OCI-LY7 (cell line): Measurements from ENCODE around the gene EPO. TPM values are rescaled to one million over a fixed set of nuclear protein-coding genes. Genes with fewer than 3 reads are reported as not detected.
A peak's percentile ranks its signal among the peaks of the same experiment; 100 is the strongest.

Experiments
- BruUV-seq: library from RNA; stranded (reverse); fragments of 400-500 nt; replicated peaks from 2 replicates; lab custom pipeline; 2021; lab: Mats Ljungman, UMichigan
- CTCF ChIA-PET: fragments of 300-600 bp; sonication (Branson Sonifier 250); formaldehyde crosslinking; loops from one replicate; lab custom pipeline; 2022; ENCODE audit warnings: antibody characterized with exemption; ENCODE audit not compliant: unreplicated experiment; lab: Charles Lee
- POLR2A ChIA-PET: fragments of 300-600 bp; sonication (Branson Sonifier 250); formaldehyde crosslinking; loops from one replicate; lab custom pipeline; 2022; ENCODE audit warnings: antibody characterized with exemption; lab: Charles Lee
- DNase-seq: peaks from one replicate; pipeline ENCODE4 v3.0.0-alpha.2; 2015; ENCODE audit warnings: low spot score
- H2AFZ ChIP-seq: fragments of 200-600 bp; sonication (generic), shearing (Covaris generic); 2 replicates; pipeline ENCODE4 v1.6.1; 2014; ENCODE audit warnings: mild to moderate bottlenecking, antibody characterized with exemption, low read length, moderate library complexity
- H3K27ac ChIP-seq: fragments of 200-600 bp; sonication (generic); 2 replicates; pipeline ENCODE4 v1.5.1; 2014; ENCODE audit warnings: mixed run types, low read depth, mild to moderate bottlenecking, moderate library complexity, low read length, inconsistent platforms; ENCODE audit not compliant: poor library complexity, severe bottlenecking
- H3K36me3 ChIP-seq: fragments of 200-600 bp; sonication (generic); 2 replicates; pipeline ENCODE4 v1.6.1; 2014; ENCODE audit warnings: mild to moderate bottlenecking, antibody characterized with exemption, low read length, moderate library complexity, mixed read lengths; ENCODE audit not compliant: insufficient read depth
- H3K4me1 ChIP-seq: fragments of 200-600 bp; sonication (generic); 2 replicates; pipeline ENCODE4 v1.5.1; 2014; ENCODE audit warnings: mild to moderate bottlenecking, low read length; ENCODE audit not compliant: insufficient read depth, poor library complexity, severe bottlenecking
- H3K4me2 ChIP-seq: fragments of 200-600 bp; sonication (generic); 2 replicates; pipeline ENCODE4 v1.6.1; 2014; ENCODE audit warnings: mild to moderate bottlenecking, low read length
- H3K4me3 ChIP-seq: fragments of 200-600 bp; sonication (generic); 2 replicates; pipeline ENCODE4 v1.5.1; 2014; ENCODE audit warnings: mild to moderate bottlenecking, low read depth, low read length; ENCODE audit not compliant: poor library complexity, severe bottlenecking
- H3K79me2 ChIP-seq: fragments of 200-600 bp; sonication (generic); 2 replicates; pipeline ENCODE4 v1.6.1; 2016; ENCODE audit warnings: low read depth, mild to moderate bottlenecking, low read length, moderate library complexity, mixed read lengths; ENCODE audit not compliant: insufficient read depth
- H3K9me2 ChIP-seq: fragments of 200-600 bp; sonication (generic); 2 replicates; pipeline ENCODE4 v1.6.1; 2016; ENCODE audit warnings: mild to moderate bottlenecking, low read length, mixed read lengths; ENCODE audit not compliant: insufficient read depth
- H3K9me3 ChIP-seq: fragments of 200-600 bp; sonication (generic); 2 replicates; pipeline ENCODE4 v1.6.1; 2014; ENCODE audit warnings: mild to moderate bottlenecking, mixed run types, low read length, mixed read lengths
- H4K20me1 ChIP-seq: fragments of 200-600 bp; sonication (generic); 2 replicates; pipeline ENCODE4 v1.6.1; 2014; ENCODE audit warnings: mild to moderate bottlenecking, antibody characterized with exemption, low read length, moderate library complexity, mixed read lengths; ENCODE audit not compliant: insufficient read depth
- EZH2phosphoT487 ChIP-seq: fragments of 200-600 bp; sonication (generic); IDR thresholded peaks from 2 replicates; pipeline ENCODE4 v1.6.1; 2018; ENCODE audit warnings: low read depth, borderline replicate concordance, mild to moderate bottlenecking, mixed run types, antibody characterized with exemption, low read length, moderate library complexity, mixed read lengths
- intact Hi-C: fragments of 100-400 bp; cut with micrococcal nuclease; formaldehyde crosslinking; loops from one replicate; pipeline ENCODE4 v1.10.0; 2022; ENCODE audit not compliant: unreplicated experiment
- total RNA-seq, 2 experiments: library from RNA; depleted of rRNA in 1 of 2; stranded (reverse); fragments of >200 nt in 1 of 2; shearing (Covaris generic) in 1 of 2; gene quantifications; 2 replicates each; pipeline ENCODE4 v1.2.3, GENCODE V29; 2014 to 2022
- TF ChIP-seq, protein P1 (sequence below): fragments of 200-600 bp; sonication (generic); conservative IDR thresholded peaks from 2 replicates; pipeline ENCODE4 v1.5.1; 2014; ENCODE audit warnings: mild to moderate bottlenecking, antibody characterized with exemption, low read length, moderate library complexity, mixed read lengths

EPO gene
- total RNA-seq, 2 experiments from 2014 or later: 0.13 TPM; not detected in 1

DNA sequence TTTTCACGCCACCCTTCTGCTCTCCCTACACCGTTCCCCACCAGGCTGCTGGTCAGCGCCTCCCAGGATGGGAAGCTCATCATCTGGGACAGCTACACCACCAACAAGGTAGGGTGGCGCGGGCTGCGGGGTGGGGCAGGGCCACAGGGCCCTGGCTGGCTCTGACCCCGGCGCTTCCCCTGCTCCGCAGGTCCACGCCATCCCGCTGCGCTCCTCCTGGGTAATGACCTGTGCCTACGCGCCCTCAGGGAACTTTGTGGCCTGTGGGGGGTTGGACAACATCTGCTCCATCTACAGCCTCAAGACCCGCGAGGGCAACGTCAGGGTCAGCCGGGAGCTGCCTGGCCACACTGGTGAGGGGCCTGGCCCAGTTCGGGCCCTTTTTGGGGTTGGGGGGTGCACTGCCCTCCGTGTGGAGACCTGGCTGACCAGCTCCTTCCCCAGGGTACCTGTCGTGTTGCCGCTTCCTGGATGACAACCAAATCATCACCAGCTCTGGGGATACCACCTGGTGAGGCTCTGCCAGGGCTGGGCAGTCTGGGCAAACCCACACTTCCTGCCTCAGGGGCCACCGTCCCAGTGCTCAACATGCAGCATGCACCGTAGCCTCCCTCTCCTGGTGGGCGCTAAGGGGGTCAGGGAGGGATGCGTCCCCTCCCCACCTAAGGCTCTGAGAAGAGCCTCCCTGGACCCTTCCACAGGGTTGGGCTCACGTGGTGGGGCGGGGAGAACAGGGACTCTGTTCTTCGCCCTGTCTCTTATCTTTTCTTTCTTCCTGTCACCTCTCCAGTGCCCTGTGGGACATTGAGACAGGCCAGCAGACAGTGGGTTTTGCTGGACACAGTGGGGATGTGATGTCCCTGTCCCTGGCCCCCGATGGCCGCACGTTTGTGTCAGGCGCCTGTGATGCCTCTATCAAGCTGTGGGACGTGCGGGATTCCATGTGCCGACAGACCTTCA is 42.7 kb upstream of the EPO start:
- no peaks in the 10 kb centered on the region for H3K9me2 ChIP-seq
- H3K36me3 ChIP-seq: peaks cover 64% of the 10 kb centered on the region
- peaks cover 8% of the 10 kb centered on the region; the same call in 1 of the 2 replicates for H3K79me2 ChIP-seq
- no peak overlapping the region for H3K4me2 ChIP-seq
- no peak overlapping the region for H3K27ac ChIP-seq
- no peak overlapping the region for H2AFZ ChIP-seq
- 0 out of 2 replicates have a peak, but pooled peaks cover 4% of the 10 kb centered on the region for H4K20me1 ChIP-seq
- H3K4me3 ChIP-seq: no peak overlapping the region
- ChIA-PET CTCF (interaction anchor here (0.6 kb wide), 1 partner anchor 9 kb away, joined by 4 read pairs; no protein-coding TSS in a partner anchor), POLR2A (interaction anchor here (0.6 kb wide), 1 partner anchor 635 kb away, joined by 6 read pairs; no protein-coding TSS in a partner anchor)
- TF ChIP-seq, protein P1, sequence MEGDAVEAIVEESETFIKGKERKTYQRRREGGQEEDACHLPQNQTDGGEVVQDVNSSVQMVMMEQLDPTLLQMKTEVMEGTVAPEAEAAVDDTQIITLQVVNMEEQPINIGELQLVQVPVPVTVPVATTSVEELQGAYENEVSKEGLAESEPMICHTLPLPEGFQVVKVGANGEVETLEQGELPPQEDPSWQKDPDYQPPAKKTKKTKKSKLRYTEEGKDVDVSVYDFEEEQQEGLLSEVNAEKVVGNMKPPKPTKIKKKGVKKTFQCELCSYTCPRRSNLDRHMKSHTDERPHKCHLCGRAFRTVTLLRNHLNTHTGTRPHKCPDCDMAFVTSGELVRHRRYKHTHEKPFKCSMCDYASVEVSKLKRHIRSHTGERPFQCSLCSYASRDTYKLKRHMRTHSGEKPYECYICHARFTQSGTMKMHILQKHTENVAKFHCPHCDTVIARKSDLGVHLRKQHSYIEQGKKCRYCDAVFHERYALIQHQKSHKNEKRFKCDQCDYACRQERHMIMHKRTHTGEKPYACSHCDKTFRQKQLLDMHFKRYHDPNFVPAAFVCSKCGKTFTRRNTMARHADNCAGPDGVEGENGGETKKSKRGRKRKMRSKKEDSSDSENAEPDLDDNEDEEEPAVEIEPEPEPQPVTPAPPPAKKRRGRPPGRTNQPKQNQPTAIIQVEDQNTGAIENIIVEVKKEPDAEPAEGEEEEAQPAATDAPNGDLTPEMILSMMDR: no peak
- no peak for TF ChIP-seq EZH2phosphoT487
- no peaks in the 10 kb centered on the region for H3K9me3 ChIP-seq
- peaks cover 9% of the 10 kb centered on the region for H3K4me1 ChIP-seq
- no TSS peak for BruUV-seq
- no peak for DNase-seq
- intact Hi-C loops: loop anchor here (10.0 kb wide), 1 partner anchor 203 kb away; the partner anchor contains the start of gene TSC22D4

DNA sequence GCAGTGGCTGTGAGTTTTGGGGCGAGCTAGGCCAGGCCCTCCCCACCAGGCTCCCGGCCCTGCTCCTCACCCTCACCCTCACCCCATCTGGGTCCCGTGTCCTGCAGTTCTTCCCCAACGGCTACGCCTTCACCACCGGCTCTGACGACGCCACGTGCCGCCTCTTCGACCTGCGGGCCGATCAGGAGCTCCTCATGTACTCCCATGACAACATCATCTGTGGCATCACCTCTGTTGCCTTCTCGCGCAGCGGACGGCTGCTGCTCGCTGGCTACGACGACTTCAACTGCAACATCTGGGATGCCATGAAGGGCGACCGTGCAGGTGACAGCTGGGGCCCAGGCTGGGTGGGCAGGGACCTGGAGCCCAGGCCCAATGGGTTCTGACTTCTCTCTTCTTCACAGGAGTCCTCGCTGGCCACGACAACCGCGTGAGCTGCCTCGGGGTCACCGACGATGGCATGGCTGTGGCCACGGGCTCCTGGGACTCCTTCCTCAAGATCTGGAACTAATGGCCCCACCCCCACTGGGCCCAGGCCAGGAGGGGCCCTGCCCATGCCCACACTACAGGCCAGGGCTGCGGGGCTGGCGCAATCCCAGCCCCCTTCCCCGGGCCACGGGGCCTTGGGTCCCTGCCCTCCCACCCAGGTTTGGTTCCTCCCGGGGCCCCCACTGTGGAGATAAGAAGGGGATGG is 41.8 kb upstream of the EPO start:
- ChIA-PET CTCF (no interaction called here), POLR2A (no interaction called here)
- no peak for TF ChIP-seq EZH2phosphoT487
- TF ChIP-seq, protein P1: no peak
- H3K4me3 ChIP-seq: no peak overlapping the region
- H3K27ac ChIP-seq: no peak overlapping the region
- intact Hi-C loops: loop anchor here (10.0 kb wide), 1 partner anchor 204 kb away; the partner anchor contains the start of gene TSC22D4
- peaks cover 72% of the 10 kb centered on the region for H3K36me3 ChIP-seq
- 0 out of 2 replicates have a peak, but pooled peaks cover 4% of the 10 kb centered on the region for H4K20me1 ChIP-seq
- no peaks in the 10 kb centered on the region for H3K9me2 ChIP-seq
- H3K79me2 ChIP-seq: peaks cover 8% of the 10 kb centered on the region; the same call in 1 of the 2 replicates
- peaks cover 6% of the 10 kb centered on the region for H3K4me1 ChIP-seq
- TSS peak; percentile 88 for BruUV-seq
- no peak overlapping the region for H2AFZ ChIP-seq
- H3K4me2 ChIP-seq: no peak overlapping the region
- no peak for DNase-seq
- H3K9me3 ChIP-seq: no peaks in the 10 kb centered on the region
